HUES64 (cell line): ENCODE data around the gene EPC2.
A peak's percentile ranks its signal among the peaks of the same experiment; 100 is the strongest.
"Not testable (repeated sequence)": the region's sequence is repeated elsewhere in the genome, so short reads cannot be mapped to it uniquely, and the experiment has no call there.

Experiments
- H3K27ac ChIP-seq: 2 replicates; pipeline ENCODE4 v1.7.0; 2013; ENCODE audit warnings: low read depth, low read length, inconsistent platforms
- H3K27me3 ChIP-seq: 2 replicates; pipeline ENCODE4 v1.6.1; 2013; ENCODE audit warnings: mild to moderate bottlenecking, low read length; ENCODE audit not compliant: insufficient read depth
- H3K36me3 ChIP-seq: 2 replicates; pipeline ENCODE4 v1.6.1; 2013; ENCODE audit warnings: mild to moderate bottlenecking, low read length; ENCODE audit not compliant: insufficient read depth
- H3K4me1 ChIP-seq: 2 replicates; pipeline ENCODE4 v1.6.1; 2013; ENCODE audit warnings: mild to moderate bottlenecking, low read length, moderate library complexity; ENCODE audit not compliant: insufficient read depth
- H3K4me3 ChIP-seq: 2 replicates; pipeline ENCODE4 v1.5.1; 2013; ENCODE audit warnings: mild to moderate bottlenecking, low read length, moderate library complexity
- H3K9ac ChIP-seq: 2 replicates; pipeline ENCODE4 v1.6.1; 2013; ENCODE audit warnings: mild to moderate bottlenecking, low read depth, low read length
- H3K9me3 ChIP-seq: 2 replicates; pipeline ENCODE4 v1.6.1; 2013; ENCODE audit warnings: low read depth, low read length; ENCODE audit not compliant: insufficient read depth
- WGBS: fragments of 150-250, 120-280 bp; methylation state at CpG from one replicate; pipeline ENCODE4 v1.1.7; 2013; ENCODE audit warnings: missing lambda C conversion rate; 5-methylcytosine and 5-hydroxymethylcytosine counted together

Gene EPC2

DNA sequence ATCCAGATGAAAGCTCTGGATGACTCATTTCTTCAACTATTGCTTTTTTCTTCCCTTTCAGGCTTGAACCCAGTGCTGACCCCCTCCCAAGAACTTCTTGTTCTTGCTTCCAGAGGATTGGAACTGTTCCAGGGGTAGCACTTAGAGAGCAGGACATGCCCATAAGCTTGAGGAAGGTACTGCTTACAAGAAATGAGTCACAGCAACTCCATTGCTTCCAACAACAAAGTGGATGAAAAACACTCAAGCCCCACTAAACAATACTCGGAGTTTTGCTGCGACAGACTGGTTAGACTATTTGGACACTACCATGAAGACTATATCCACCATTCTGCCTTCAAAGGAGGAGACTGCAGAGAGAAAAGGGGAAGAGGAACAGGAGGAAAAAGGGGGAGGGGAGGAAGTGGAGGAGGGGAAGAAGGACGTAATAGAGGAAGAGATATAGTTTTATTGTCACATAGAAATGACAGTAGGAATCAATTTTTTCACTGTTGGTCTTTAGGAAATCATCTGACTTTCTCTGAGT is 1.6 kb upstream of the EPC2 start:
- WGBS = 80% methylated on average over 3 of the region's 3 CpGs
- no peak overlapping the region for H3K27ac ChIP-seq
- no peaks in the 10 kb centered on the region for H3K36me3 ChIP-seq
- H3K9me3 ChIP-seq = no peaks in the 10 kb centered on the region
- no peak overlapping the region for H3K9ac ChIP-seq
- peaks cover 10% of the 10 kb centered on the region; the same call in 1 of the 2 replicates for H3K27me3 ChIP-seq
- no peak overlapping the region for H3K4me3 ChIP-seq
- H3K4me1 ChIP-seq = peaks cover 26% of the 10 kb centered on the region

DNA sequence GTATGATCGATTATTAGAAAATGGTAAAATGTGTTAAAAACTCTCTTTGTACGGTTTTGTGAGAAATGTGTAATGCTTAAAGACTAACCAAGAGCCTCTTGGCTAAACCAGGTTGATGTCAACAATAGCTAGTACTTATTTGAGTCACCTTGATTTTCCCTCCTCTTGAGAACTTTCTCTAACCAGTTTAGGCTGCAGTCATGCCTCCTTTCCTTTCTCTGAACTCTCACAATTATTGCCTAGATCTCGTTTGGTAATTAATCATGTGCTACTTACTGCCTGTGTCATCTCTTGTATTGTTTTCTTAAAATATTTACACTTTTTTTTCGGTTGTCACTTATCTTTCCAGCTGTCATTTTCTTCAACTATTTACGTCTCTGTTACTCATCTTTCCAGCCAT is 1.1 kb upstream of the EPC2 start:
- peak overlapping the region; percentile 98 for H3K4me3 ChIP-seq
- peaks cover 10% of the 10 kb centered on the region; the same call in 1 of the 2 replicates for H3K27me3 ChIP-seq
- no peaks in the 10 kb centered on the region for H3K36me3 ChIP-seq
- no peak overlapping the region for H3K9ac ChIP-seq
- peaks cover 26% of the 10 kb centered on the region for H3K4me1 ChIP-seq
- WGBS = 72% methylated on average over 5 of the region's 5 CpGs
- no peak overlapping the region for H3K27ac ChIP-seq
- no peaks in the 10 kb centered on the region for H3K9me3 ChIP-seq

DNA sequence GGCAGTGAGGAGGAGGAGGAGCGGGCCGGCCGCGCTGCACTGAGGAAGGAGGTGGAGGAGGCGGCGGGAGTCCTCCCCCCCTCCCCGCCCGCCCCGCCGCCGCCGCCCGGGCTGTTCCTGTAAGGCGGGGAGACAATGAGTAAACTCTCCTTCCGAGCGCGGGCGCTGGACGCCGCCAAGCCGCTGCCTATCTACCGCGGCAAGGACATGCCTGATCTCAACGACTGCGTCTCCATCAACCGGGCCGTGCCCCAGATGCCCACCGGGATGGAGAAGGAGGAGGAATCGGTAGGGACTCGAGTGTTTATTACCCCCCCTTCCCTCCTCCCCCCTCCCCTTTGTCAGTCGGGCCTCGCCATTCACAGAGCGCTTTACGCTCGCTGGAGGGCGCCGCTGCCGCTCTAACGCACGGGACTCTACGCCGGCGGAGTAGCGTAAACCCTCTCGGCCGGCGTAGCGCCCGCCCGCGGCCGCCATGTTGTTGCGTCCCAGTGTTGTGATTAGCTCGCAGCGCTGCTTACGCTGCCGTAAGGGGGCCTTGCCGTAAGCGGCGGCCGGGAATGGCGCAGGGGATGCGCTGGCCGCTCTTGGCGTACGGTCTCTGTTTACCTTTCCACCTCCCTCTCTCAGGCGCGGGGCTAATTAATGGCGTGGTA is 460 bp downstream of the EPC2 start:
- Histone ChIP-seq H3K4me1 (peaks cover 26% of the 10 kb centered on the region), H3K27me3 (peaks cover 10% of the 10 kb centered on the region; the same call in 1 of the 2 replicates), H3K9ac (peak overlapping the region; percentile 97), H3K4me3 (peak overlapping the region; percentile 98), H3K9me3 (no peaks in the 10 kb centered on the region), H3K27ac (peak overlapping the region; percentile 99), H3K36me3 (no peaks in the 10 kb centered on the region)
- under 1% methylated on average over 60 of the region's 69 CpGs for WGBS

DNA sequence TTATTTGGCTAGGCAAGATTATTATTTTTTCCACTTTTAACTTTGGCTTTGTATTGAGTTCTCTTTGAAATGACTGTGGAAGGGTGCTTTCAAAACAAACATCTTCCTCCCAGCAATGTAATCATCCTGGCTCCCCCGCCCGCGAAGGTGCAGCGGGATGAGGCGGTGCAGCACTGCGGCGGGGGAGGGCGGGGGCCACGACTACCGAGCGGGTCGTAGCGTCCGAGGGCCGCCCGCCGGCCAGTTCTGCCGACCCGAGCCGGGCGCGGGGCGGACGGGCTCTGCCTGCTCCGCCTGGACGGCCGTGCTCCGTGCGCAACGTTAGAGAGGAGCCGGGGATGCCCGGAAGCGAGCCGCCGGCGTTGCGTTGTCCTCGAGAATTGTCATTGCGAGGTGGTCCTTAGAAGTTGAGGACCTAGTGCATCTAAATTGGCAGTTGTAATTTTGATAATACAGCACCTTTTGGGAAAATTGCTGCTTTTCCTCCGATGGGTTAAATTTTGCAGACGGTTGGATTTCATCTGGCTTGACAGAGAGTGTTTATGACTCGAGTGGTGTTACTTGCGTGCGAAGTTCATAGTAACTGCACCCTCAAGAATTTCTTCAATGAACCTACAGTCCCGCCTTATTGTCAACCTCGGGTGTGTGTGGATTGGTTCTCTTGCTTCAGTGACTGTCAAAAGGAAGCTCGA is 1.1 kb downstream of the EPC2 start:
- Histone ChIP-seq H3K27ac (peak overlapping the region; percentile 99), H3K4me1 (peaks cover 26% of the 10 kb centered on the region), H3K27me3 (peaks cover 10% of the 10 kb centered on the region; the same call in 1 of the 2 replicates), H3K9ac (peak overlapping the region; percentile 51), H3K4me3 (peak overlapping the region; percentile 98), H3K9me3 (no peaks in the 10 kb centered on the region), H3K36me3 (no peaks in the 10 kb centered on the region)
- WGBS = 1% methylated on average over 45 of the region's 47 CpGs

DNA sequence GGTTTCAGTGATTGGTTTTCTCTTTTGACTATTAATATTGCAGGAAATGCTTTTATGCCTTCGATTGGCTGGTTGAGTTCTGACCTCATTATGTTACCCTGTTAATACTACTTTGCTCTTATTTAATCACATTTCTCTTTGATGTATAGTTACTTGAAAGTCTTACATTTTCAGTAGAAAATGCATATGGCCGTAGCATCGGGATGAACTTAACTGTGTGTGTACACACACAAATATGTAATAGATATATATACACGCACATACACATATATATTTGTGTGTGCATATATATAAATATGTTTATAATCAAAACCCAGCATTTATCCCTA is 1.6 kb downstream of the EPC2 start:
- no peak overlapping the region for H3K9ac ChIP-seq

DNA sequence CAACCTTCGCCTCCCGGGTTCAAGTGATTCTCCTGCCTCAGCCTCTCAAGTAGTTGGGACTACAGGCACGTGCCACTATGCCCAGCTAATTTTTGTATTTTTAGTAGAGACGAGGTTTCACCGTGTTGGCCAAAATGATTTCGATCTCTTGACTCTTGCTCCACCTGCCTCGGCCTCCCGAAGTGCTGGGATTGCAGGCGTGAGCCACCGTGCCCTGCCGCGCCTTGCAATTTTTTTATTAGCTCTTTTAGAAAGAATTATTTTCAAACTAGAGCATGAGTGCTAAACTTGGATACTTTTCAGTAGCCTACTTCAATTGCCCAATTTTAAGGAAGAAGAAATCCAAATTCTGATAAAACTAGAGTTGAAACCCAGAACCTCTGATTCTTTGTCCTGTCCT is 3.2 kb downstream of the EPC2 start:
- not testable (repeated sequence) for H3K27me3 ChIP-seq, H3K36me3 ChIP-seq, H3K4me3 ChIP-seq, H3K27ac ChIP-seq, H3K9me3 ChIP-seq, H3K9ac ChIP-seq
- peaks cover 29% of the 10 kb centered on the region for H3K4me1 ChIP-seq
- WGBS = 96% methylated on average over 12 of the region's 12 CpGs

More for the DNA sequence above, 1.6 kb downstream of the EPC2 start:
- Histone ChIP-seq H3K36me3 (no peaks in the 10 kb centered on the region), H3K9me3 (no peaks in the 10 kb centered on the region), H3K27me3 (peaks cover 10% of the 10 kb centered on the region; the same call in 1 of the 2 replicates), H3K4me3 (peak overlapping the region; percentile 98), H3K4me1 (peaks cover 23% of the 10 kb centered on the region), H3K27ac (no peak overlapping the region)
- 20% methylated on average over 1 of the region's 4 CpGs for WGBS

DNA sequence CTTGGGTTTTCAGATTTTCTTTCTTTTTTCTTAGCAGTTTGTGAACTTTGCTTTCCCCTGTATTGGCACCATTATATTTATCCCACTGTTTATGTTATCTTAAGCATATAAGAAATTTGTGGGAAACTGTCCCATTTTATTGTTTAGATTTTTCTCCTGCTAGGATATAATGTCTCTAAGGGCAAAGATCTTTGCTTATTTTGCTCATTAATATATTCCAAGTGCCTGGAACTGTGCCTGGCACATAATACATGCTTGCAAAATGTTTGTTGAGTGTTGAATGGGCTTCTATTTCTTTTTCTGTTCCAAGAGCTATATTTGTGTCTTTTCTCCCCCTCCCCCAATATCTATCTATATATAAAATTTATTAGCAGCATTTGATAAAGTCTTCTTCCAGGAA is 5.4 kb downstream of the EPC2 start:
- Histone ChIP-seq H3K27me3 (no peaks in the 10 kb centered on the region), H3K27ac (no peak overlapping the region), H3K4me1 (peaks cover 28% of the 10 kb centered on the region), H3K36me3 (no peaks in the 10 kb centered on the region), H3K9me3 (no peaks in the 10 kb centered on the region), H3K4me3 (no peak overlapping the region), H3K9ac (no peak overlapping the region)

DNA sequence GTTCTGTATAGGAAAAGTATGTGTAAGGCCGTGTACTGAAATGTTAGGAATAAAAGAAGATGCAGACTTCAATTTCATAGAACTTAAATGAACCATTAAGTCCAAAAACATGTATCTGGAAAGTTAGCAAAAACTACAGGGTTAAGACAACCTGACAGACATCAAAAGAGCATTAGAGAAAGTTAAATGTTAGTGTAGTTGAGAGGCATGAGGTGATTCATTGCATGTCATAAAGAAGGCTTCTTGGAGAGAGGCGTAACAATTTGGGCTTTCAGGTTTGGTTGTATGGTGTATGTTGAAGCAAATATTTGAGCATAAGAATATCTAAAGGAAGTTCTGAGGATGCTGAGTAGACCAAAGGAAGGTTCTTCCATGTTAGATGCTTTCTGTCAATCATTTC is 6.3 kb downstream of the EPC2 start:
- H3K36me3 ChIP-seq = no peaks in the 10 kb centered on the region
- H3K27me3 ChIP-seq = no peaks in the 10 kb centered on the region
- no peak overlapping the region for H3K4me3 ChIP-seq
- no peak overlapping the region for H3K9ac ChIP-seq
- peaks cover 28% of the 10 kb centered on the region for H3K4me1 ChIP-seq
- no peaks in the 10 kb centered on the region for H3K9me3 ChIP-seq
- H3K27ac ChIP-seq = no peak overlapping the region
- WGBS = 87% methylated on average over 1 of the region's 2 CpGs

DNA sequence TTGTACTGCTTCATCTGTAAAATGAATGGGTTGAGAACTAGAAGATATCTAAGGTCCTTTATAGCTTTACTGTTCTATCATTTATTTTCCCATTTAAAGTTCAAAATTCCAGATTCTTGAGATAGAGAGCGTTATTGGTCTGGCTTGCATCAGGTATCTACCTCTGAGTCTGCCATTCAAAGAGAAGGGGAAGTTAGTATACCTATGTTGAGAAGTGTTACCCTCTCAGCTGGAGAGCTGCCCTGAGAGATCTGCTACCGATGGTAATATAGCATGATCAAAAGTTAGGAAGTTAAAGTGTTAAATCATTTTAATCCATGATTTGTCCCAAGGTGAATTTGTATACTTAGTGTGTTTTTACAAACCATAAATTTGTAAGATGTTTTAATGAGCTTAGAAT is 7.4 kb downstream of the EPC2 start:
- peaks cover 24% of the 10 kb centered on the region for H3K4me1 ChIP-seq
- no peaks in the 10 kb centered on the region for H3K36me3 ChIP-seq
- H3K27me3 ChIP-seq = no peaks in the 10 kb centered on the region
- H3K27ac ChIP-seq = no peak overlapping the region
- WGBS = 47% methylated on average over 2 of the region's 2 CpGs
- H3K9me3 ChIP-seq = no peaks in the 10 kb centered on the region
- H3K4me3 ChIP-seq = no peak overlapping the region
- H3K9ac ChIP-seq = no peak overlapping the region

DNA sequence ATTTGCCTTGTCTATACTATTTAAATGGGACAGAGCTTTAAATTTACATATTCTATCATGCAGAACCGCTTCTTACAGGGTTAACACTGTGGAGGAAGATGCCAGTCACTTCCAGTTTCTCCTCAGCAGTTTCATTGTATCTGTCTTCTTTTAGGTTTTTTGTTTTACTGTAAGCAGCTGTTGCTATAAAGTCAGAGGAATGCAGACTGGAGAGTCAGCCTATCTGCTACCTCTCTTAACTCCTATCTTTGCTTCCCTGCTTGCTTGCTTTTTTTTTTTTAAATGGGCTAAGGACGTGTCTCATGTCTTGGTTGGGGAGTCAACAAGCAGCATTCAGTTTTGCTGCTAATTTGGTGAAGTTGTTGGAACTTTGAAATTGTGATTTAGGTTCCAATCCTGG is 8.9 kb downstream of the EPC2 start:
- WGBS = 69% methylated on average over 2 of the region's 2 CpGs
- Histone ChIP-seq H3K4me3 (no peak overlapping the region), H3K27me3 (no peaks in the 10 kb centered on the region), H3K27ac (no peak overlapping the region), H3K36me3 (no peaks in the 10 kb centered on the region), H3K9me3 (no peaks in the 10 kb centered on the region), H3K4me1 (peaks cover 31% of the 10 kb centered on the region), H3K9ac (no peak overlapping the region)

DNA sequence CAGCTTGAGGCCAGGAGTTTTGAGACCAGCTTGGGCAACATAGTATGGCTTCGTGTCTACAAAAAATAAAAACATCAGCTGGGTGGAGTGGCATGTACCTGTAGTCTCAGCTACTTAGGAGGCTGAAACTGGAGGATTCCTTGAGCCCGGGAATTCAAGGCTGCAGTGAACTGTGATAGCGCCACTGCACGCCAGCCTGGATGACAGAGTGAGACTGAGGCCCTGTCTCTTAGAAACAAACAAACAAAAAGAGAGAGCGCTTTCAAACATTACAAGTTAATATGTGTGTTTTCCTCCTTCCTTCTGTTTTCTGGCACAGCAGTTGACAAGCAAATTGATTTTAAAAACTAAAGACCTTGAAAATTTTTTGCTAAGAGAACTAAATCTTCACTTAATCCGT is 9.9 kb downstream of the EPC2 start:
- WGBS = 96% methylated on average over 6 of the region's 6 CpGs
- Histone ChIP-seq H3K27me3 (no peaks in the 10 kb centered on the region), H3K27ac (no peak overlapping the region), H3K36me3 (no peaks in the 10 kb centered on the region), H3K4me3 (no peak overlapping the region), H3K9me3 (no peaks in the 10 kb centered on the region), H3K4me1 (peaks cover 40% of the 10 kb centered on the region), H3K9ac (no peak overlapping the region)
